OCI-M2 (cell line): ENCODE measurements around the gene FBF1.

ENCODE experiments used
- DNase-seq: peaks from one replicate; lab custom pipeline; 2025; ENCODE audit not compliant: unreplicated experiment; lab: John Stamatoyannopoulos, UW

The FBF1 gene

GRCh38 chr17:75959051-75959838, 18.4 kb upstream of the FBF1 start:
- no peak for DNase-seq

GRCh38 chr17:75950855-75951554, 10.2 kb upstream of the FBF1 start:
- no peak for DNase-seq

- DNase-seq, result no peak
Observed at GRCh38 chr17:75950421-75950820, 9.6 kb upstream of the FBF1 start.

GRCh38 chr17:75945211-75945610, 4.4 kb upstream of the FBF1 start:
- no peak for DNase-seq

- no peak for DNase-seq
Observed at GRCh38 chr17:75943491-75943890, 2.6 kb upstream of the FBF1 start.

- no peak for DNase-seq
Observed at GRCh38 chr17:75942473-75942872, 1.6 kb upstream of the FBF1 start.

- DNase-seq, result no peak
Observed at GRCh38 chr17:75941442-75941819, 589 bp upstream of the FBF1 start.

- DNase-seq, result no peak
Observed at GRCh38 chr17:75937652-75938051, 3.2 kb downstream of the FBF1 start.

GRCh38 chr17:75933808-75934207, 7.0 kb downstream of the FBF1 start:
- no peak for DNase-seq

GRCh38 chr17:75932852-75933251, 8.0 kb downstream of the FBF1 start:
- DNase-seq, result no peak

- no peak for DNase-seq
Observed at GRCh38 chr17:75931062-75931461, 9.8 kb downstream of the FBF1 start.

GRCh38 chr17:75927286-75927922, 13.4 kb downstream of the FBF1 start:
- no peak for DNase-seq

- DNase-seq, result no peak
Observed at GRCh38 chr17:75926456-75926855, 14.4 kb downstream of the FBF1 start.

- DNase-seq, result no peak
Observed at GRCh38 chr17:75925912-75926311, 14.9 kb downstream of the FBF1 start.

GRCh38 chr17:75925103-75925502, 15.7 kb downstream of the FBF1 start:
- DNase-seq, result no peak

- DNase-seq, result no peak
Observed at GRCh38 chr17:75922963-75923874, 17.6 kb downstream of the FBF1 start.

- no peak for DNase-seq
Observed at GRCh38 chr17:75922173-75922961, 18.5 kb downstream of the FBF1 start.

- DNase-seq, result no peak
Observed at GRCh38 chr17:75921596-75921995, 19.2 kb downstream of the FBF1 start.

GRCh38 chr17:75920045-75920560, 20.7 kb downstream of the FBF1 start:
- no peak for DNase-seq

GRCh38 chr17:75919611-75920010, 21.2 kb downstream of the FBF1 start:
- DNase-seq, result no peak
